Panc1 (cell line): ENCODE data around the gene UBXN11. TPM values are rescaled to one million over a fixed set of nuclear protein-coding genes. Genes with fewer than 3 reads are reported as not detected.

Source experiments
- ATAC-seq: fragments of 200-7000 bp; cut with Tn5 transposase; 2 replicates; pipeline ENCODE4 v1.9.1; 2020; ENCODE audit warnings: mild to moderate bottlenecking, moderate library complexity
- BruUV-seq: library from RNA; stranded (reverse); fragments of 400-500 nt; replicated peaks from 2 replicates; lab custom pipeline; 2021; lab: Mats Ljungman, UMichigan
- CTCF ChIA-PET: fragments of 300-600 bp; sonication (Branson Sonifier 250); formaldehyde crosslinking; loops from one replicate; lab custom pipeline; 2022; ENCODE audit warnings: antibody characterized with exemption; lab: Charles Lee
- POLR2A ChIA-PET: fragments of 300-600 bp; sonication (Branson Sonifier 250); formaldehyde crosslinking; loops from one replicate; lab custom pipeline; 2022; ENCODE audit warnings: antibody characterized with exemption; lab: Charles Lee
- DNase-seq: peaks from one replicate; pipeline ENCODE4 v3.0.0-alpha.2; 2010; ENCODE audit warnings: low read depth, low spot score
- H3K27ac ChIP-seq: 2 replicates; pipeline ENCODE4 v1.5.1; 2011; ENCODE audit warnings: mild to moderate bottlenecking, low read length, inconsistent platforms
- H3K27me3 ChIP-seq: fragments of 200-500 bp; sonication (Bioruptor generic); 2 replicates; pipeline ENCODE4 v1.6.0; 2014; ENCODE audit warnings: low read length, inconsistent platforms; ENCODE audit not compliant: control insufficient read depth, insufficient read depth
- H3K36me3 ChIP-seq: fragments of 200-500 bp; sonication (Bioruptor generic); 2 replicates; pipeline ENCODE4 v1.5.1; 2014; ENCODE audit warnings: inconsistent platforms, mild to moderate bottlenecking, low read length, moderate library complexity; ENCODE audit not compliant: control insufficient read depth, insufficient read depth
- H3K4me1 ChIP-seq: 2 replicates; pipeline ENCODE4 v1.5.1; 2011; ENCODE audit warnings: inconsistent platforms, mild to moderate bottlenecking, low read length, moderate library complexity; ENCODE audit not compliant: control insufficient read depth, insufficient read depth
- H3K4me3 ChIP-seq, 2 experiments: 2 replicates each; pipeline ENCODE4 v1.5.1; 2011 to 2012; ENCODE audit warnings: low read depth in 2 of 2, low read length in 2 of 2, mild to moderate bottlenecking in 2 of 2, inconsistent platforms in 1 of 2, moderate library complexity in 1 of 2
- H3K9me3 ChIP-seq: fragments of 200-500 bp; sonication (Bioruptor generic); 2 replicates; pipeline ENCODE4 v1.5.1; 2014; ENCODE audit warnings: low read depth, mild to moderate bottlenecking, inconsistent platforms, low read length, moderate library complexity; ENCODE audit not compliant: control insufficient read depth, insufficient read depth
- CTCF ChIP-seq: fragments of 450-650 bp; IDR thresholded peaks from 2 replicates; pipeline ENCODE4 v1.5.1; 2017; ENCODE audit warnings: mild to moderate bottlenecking
- POLR2AphosphoS5 ChIP-seq: IDR thresholded peaks from 2 replicates; pipeline ENCODE4 v1.6.1; 2012; ENCODE audit warnings: mild to moderate bottlenecking, low read depth, low read length, moderate library complexity
- REST ChIP-seq, 2 experiments: IDR thresholded peaks; 2 replicates each; pipeline ENCODE4 v1.6.1; 2011 to 2012; ENCODE audit warnings: low read depth in 2 of 2, control low read depth in 1 of 2, low read length in 1 of 2, mild to moderate bottlenecking in 1 of 2, moderate library complexity in 1 of 2; ENCODE audit not compliant: insufficient read depth in 1 of 2
- SIN3A ChIP-seq: IDR thresholded peaks from 2 replicates; pipeline ENCODE4 v1.6.1; 2012; ENCODE audit warnings: low read depth, mild to moderate bottlenecking, low read length, moderate library complexity, borderline replicate concordance; ENCODE audit not compliant: insufficient read depth
- TCF7L2 ChIP-seq: IDR thresholded peaks from 2 replicates; pipeline ENCODE4 v1.6.1; 2011; ENCODE audit warnings: mild to moderate bottlenecking, low read depth, low read length, inconsistent platforms
- in situ Hi-C: cut with HindIII; loops from 2 replicates; pipeline ENCODE4 v1.10.0; 2016; ENCODE audit warnings: low sequenced_read_pairs, low pct_unique_long_range_greater_than_20kb
- intact Hi-C: fragments of 100-400 bp; cut with micrococcal nuclease; formaldehyde crosslinking; loops from one replicate; pipeline ENCODE4 v1.10.0; 2022; ENCODE audit not compliant: unreplicated experiment
- total RNA-seq: library from RNA; stranded (reverse); gene quantifications from one replicate; pipeline ENCODE4 v1.2.1, GENCODE V29; 2021; ENCODE audit not compliant: unreplicated experiment

UBXN11 gene
- total RNA-seq, 1 experiment from 2014 or later, result 23.7 TPM

- intact Hi-C loops, result no loop called here
- DNase-seq (no peak), ATAC-seq (no peak)
- no TSS peak for BruUV-seq
- POLR2A ChIA-PET, result no interaction called here
- in situ Hi-C loops, result no loop called here
- Histone ChIP-seq H3K4me3 (no peak overlapping the region), H3K27me3 (no peaks in the 10 kb centered on the region), H3K4me1 (no peaks in the 10 kb centered on the region), H3K36me3 (no peaks in the 10 kb centered on the region), H3K27ac (no peak overlapping the region), H3K9me3 (no peaks in the 10 kb centered on the region)
- CTCF ChIA-PET, result no interaction called here
- TF ChIP-seq POLR2AphosphoS5, result no peak
- TF ChIP-seq TCF7L2, result no peak
- TF ChIP-seq SIN3A, result no peak
- no peak for TF ChIP-seq REST (IDR thresholded peaks at IDR 0.05; ENCODE audit: insufficient read depth in 1 of 2, low read depth in 2 of 2, low read length in 1 of 2)
- TF ChIP-seq CTCF, result no peak
Observed at GRCh38 chr1:26324550-26324949, 18.1 kb upstream of the UBXN11 start.

- intact Hi-C loops (no loop called here), in situ Hi-C loops (no loop called here)
Observed at GRCh38 chr1:26323382-26323781, 16.9 kb upstream of the UBXN11 start.

More at GRCh38 chr1:26323382-26323781, 16.9 kb upstream of the UBXN11 start:
- no peaks in the 10 kb centered on the region for H3K36me3 ChIP-seq
- BruUV-seq, result no TSS peak
- ATAC-seq (no peak), DNase-seq (no peak)
- no peak overlapping the region for H3K27ac ChIP-seq
- ChIA-PET CTCF (interaction anchor here (0.7 kb wide), 1 partner anchor 94 kb away, joined by 7 read pairs; no protein-coding TSS in a partner anchor), POLR2A (no interaction called here)
- no peaks in the 10 kb centered on the region for H3K27me3 ChIP-seq
- no peaks in the 10 kb centered on the region for H3K4me1 ChIP-seq
- no peaks in the 10 kb centered on the region for H3K9me3 ChIP-seq
- TF ChIP-seq TCF7L2 (no peak), REST (IDR thresholded peaks at IDR 0.05; ENCODE audit: insufficient read depth in 1 of 2, low read depth in 2 of 2, low read length in 1 of 2) (no peak), SIN3A (no peak), POLR2AphosphoS5 (no peak), CTCF (no peak)
- H3K4me3 ChIP-seq, result no peak overlapping the region
